GM19099 (cell line): ENCODE measurements around the gene CRELD2.

Source experiments
- POLR2A ChIP-seq: IDR thresholded peaks from 3 replicates; pipeline ENCODE4 v1.6.1; 2011; ENCODE audit warnings: low read depth; ENCODE audit not compliant: insufficient read length; ENCODE audit errors: extremely low read depth

Gene CRELD2

DNA sequence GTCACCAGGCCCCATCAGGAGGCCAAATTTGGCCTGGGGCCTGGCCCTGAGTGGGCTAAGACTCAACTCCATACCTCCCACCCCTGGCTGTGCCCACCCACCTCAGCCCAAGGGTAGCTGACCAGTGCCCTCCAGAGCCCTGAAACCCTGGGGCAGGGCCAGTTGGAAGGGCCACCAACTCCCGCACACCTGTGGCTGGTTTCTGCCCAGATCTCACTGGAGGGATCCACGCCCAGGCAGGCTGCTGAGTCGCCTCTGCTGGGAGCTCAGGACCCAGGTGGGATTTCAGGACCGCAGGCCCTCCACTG, 33.2 kb downstream of the CRELD2 start:
- TF ChIP-seq POLR2A, result no peak

DNA sequence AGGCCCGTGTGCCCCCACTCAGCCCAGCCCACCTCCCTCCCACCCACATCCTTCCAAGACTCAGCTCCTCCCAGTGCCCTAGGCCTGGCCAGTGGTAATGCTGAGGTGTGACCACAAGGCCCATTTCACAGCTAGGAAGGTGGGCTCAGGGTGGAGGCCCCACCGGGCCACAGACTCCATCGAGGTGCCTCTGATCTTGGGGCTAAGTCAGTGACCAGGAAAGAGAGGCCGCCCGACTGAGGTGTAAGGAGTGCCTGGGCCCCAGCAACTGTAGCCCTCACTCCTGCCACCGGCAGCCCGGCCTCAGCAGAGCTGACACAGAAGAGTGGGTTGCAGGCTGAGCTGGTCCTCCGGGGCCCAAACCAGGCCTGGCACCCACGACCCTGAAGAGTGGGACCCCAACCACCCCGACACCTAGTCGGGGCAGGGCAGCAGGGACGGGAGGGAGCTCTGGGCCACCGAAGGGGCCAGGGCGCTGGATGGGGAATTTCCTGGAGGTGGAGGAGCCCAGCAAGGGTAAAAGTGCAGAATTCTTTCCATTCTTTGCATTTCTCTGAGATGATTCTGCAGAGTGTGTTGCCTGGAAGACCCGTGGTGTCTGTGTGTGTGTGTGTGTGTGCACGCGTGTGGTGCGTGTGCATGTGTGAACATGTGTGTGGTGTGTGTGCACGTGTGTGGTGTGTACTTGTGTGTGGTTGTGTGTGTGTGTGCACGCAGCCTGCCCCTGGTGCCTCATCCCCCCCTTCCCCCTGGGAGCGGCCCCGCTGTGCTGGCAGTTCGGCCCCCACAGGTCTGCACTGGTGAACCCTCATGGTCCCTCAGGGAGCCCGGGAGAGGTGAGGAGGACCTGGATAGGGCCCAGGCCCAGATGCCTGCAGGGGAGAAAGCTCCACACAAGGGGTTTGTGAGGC, 33.8 kb downstream of the CRELD2 start:
- no peak for TF ChIP-seq POLR2A

DNA sequence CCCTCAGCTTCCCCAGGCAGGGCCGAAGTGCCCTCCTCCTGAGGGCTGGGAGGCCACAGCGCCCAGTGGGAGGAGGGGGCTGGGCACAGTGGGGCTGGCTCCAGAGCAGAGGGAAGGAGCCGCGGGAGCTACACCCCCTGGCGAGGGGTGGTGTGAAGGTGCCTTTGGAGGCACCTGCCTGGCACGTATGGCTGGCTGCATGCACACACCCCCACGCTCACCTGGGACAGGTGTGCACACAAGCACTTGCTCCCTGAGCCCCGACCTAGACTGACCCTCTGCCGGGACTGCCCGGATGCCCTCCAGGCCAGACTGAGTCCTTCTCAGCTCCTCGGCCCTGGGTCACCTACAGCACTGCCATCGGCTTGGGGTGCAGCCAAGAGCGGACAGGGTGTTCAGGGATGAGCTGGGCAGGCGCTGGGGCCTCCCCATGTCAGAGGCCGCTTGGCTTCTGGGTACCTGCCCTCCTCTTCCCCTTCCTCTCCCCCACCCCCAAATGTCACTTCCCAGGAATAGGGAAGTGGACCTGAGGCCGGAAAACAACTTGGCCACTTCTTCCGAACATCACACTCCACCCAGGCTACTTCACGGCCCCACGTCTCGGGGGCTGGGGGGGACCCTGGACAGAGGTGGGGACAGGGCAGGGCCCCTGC, 34.7 kb downstream of the CRELD2 start:
- no peak for TF ChIP-seq POLR2A

DNA sequence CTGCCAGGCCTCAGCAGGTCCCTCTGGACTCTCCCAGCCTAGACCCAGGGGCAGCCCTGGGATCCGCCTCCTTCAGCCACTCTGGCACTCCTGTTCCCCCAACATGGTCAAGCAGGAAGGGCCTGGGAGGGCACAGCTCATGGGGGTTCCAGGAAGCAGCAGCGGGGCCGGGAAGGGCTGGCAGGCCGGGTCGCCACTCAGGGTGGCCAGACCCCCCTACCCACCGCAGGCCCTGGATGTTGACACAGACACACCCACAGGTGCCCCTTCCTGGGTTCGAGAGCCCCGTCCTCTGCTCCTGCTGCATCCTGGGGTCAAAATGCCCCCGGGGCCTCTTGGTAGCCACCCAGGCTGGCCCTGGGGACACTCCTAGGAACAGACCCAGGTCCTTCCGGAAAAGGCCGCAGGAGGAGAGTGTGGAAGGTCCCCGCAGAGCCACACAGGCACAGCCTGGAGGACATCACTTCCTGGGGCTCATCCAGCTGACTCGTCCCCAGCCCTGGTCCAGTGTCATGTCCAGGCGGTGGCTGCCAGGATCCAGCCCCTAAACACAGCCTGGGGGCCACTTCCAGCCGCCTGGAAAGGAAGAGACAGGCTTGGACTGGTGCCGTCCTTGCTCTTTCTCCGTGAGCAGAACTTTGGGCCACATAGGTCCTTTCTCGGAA, 35.4 kb downstream of the CRELD2 start:
- TF ChIP-seq POLR2A, result no peak

DNA sequence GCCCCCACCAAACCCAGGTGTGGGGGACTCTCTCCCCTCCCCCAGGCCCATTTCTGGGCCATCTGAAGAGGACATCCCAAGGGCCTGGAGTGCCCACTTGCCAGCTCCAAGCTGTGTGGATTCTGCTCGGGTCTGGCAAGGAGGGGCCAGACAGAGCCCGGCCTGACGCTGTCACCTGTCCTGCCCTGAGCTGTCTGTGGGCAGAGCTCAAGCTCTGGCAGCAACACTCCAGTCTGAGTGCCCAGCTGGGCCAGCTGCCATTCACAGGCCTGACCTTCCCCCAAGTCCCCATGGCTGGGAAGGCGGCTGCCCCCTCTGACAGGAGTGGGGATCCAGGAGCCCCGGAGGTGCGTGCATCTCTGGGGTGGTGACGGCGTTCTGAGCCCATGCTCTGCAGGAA, 35.9 kb downstream of the CRELD2 start:
- TF ChIP-seq POLR2A, result no peak

DNA sequence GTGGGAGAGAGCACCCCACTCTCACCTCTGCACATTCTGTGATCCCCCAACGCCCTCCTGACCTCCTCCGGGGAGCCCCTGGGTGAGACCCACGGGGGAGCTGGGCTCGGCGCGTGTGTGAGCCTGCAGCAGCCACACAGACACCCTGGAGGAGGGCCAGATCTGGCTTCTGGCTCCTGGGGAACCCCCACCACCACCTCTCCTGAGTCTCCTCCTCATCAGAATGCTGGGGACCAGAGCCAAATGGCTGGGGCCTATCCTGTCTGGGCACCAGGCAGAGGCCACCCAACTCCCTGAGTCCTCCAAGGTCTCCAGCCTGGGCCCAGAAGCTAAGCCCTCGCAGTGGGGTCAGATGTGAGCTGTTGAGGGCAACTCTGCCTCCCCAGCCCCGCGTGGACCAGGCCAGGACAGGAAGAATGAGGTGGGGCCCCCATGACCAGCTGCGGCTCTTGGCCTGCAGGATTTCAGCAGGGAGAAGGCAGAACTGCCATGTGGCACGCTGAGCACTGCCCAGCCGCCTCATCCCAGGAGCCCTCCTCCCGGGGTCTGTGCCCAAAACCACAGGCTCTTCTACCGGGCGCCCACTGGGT, 36.7 kb downstream of the CRELD2 start:
- no peak for TF ChIP-seq POLR2A

DNA sequence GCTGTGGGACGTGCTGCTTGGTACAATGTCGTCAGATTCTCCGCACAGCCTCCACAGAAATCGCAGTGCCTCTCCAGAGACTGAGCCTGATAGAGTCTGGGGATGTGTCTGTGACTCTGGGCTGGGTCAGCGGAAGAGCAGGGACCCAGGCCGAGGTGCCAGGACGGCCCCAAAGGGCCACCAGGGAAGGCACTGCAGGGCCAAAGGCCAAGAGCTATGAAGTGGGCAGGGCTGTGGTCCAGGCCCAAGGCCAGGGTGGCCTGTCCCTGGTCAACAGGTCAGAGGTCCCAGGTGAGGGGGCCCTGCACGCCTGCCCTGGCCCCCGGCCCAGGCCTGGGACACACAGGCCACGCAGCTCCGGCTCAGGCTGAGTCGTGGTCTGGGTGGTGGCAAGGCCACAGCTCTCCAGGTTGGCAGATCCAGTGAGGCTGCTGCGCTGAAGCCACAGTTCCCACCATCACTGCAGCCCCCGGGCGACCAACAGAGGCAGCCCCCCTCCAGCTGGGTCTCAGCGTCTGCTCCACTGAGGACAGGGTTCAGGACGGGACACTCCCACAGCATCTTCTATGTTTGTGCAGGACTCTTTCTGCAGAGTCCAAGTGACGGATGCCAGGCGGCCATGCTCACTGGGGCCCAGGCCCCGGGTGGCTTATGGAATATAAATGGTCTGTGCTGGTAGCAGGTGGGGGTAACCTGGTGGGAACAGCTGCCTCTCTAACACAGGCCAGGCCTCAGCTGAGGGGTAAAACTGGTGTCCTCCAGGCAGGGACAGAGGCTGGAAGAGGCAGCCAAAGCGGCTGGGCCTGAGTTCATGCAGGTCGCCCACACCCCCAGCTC, 37.4 kb downstream of the CRELD2 start:
- TF ChIP-seq POLR2A, result no peak

DNA sequence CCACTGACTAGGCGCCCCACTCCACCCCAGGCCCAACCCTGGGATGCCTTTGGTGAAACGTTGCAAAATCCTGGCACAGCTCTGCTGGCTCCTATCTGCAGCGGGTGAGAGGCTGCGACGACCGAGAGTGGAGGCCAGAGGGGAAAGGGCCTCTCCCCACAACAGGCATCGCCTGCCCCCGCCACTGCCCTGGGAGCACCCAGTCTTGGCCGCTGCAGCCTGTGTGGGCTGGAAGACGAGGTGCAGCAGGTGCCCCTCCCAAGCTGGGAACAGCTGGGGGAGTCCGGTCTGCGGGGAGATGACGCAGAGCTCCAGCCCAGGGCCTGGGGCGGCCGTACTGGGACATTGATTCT, 38.0 kb downstream of the CRELD2 start:
- no peak for TF ChIP-seq POLR2A

DNA sequence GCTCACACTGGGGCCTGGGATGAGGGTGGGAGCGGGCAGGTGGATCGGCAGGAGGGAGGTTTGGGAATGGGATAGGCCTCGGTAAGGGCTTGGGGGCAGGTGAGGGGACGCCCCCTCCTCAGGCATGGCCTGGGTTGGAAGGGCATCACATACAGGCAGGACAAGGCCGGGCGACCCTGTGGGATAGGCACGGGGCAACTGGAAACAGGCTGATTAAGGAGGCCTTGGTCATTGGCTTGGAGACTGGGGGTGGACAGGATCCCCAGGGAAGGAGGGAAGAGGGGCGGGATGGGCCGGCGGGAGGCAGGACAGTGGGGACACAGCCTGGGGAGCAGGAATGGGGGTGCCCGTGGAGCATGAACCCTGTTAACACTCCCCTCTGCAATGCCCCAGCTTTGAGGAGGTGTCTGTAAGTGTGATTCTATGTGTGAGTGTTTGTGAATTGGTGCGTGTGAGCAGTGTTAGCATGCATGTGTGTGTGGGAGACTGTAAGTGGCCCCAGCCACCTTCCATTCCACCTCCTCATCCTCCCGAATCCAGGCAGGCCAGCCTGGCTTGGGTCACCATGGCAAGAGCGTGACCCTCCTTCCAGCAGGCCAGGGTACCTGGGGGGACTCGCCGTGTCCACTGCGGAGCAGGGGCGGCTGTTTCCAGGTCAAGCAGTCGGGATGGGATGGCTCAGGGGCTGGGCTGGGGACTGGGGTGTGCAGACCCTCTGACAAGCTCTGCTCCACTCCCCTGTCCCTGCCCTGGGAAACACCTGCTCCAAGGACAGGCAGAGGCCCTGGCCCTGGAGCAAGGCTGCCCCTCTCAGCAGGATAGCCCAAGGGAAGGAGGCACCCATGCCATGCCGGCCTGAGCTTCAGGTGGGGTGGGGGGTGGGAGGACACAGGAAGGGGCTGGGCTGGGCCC, 38.7 kb downstream of the CRELD2 start:
- no peak for TF ChIP-seq POLR2A

DNA sequence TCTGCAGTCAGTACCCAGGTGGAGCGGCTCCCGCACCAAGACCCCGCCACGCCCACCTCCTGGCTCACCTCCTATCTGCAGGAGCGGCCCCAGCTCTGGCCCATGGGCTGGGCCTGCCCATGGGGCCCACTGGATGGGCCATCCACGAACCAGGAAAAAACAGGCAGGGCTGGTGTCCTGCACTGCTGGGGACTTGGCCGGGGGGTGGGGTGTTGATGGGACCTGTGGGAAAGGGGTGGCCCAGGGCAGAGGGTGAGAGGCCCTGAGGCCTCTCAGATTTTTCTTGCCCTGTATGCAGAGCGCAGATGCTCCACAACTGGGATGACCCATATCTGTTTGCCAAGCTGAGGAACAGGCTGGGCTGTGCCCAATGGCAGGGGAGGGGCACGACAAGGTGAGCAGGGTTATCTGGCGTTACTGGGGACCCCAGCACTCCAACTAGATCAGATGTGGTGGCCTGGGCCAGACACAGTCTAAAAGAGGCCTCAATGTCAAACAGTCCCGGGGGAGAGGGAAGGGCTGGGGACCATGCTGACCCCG, 39.5 kb downstream of the CRELD2 start:
- TF ChIP-seq POLR2A, result no peak

DNA sequence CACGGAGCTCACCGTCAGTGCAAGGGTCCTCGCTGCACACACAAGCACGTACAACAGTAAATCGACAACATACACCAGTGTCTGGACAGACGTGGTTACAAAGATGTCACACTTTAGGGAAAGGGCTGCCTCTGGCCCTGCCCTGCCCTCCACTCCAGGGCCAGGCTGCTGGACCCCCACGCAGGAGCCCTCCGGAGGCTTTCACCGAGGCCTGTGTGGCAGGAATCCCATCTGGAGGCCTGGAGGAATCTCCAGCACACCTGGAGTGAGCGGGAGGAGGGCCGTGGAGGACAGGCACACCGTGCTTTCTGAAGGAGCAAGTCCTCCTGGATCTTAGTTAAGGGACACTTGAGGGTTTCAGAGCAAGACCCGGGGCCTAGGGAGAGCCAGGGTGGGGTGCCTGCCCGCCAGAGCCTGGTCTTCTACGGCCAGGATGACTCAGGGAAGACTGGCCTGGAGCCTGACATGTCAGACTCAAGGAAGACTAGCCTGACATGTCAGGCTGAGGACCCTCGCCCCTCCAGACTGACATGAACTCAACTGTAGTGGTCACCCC, 40.0 kb downstream of the CRELD2 start:
- TF ChIP-seq POLR2A, result no peak

DNA sequence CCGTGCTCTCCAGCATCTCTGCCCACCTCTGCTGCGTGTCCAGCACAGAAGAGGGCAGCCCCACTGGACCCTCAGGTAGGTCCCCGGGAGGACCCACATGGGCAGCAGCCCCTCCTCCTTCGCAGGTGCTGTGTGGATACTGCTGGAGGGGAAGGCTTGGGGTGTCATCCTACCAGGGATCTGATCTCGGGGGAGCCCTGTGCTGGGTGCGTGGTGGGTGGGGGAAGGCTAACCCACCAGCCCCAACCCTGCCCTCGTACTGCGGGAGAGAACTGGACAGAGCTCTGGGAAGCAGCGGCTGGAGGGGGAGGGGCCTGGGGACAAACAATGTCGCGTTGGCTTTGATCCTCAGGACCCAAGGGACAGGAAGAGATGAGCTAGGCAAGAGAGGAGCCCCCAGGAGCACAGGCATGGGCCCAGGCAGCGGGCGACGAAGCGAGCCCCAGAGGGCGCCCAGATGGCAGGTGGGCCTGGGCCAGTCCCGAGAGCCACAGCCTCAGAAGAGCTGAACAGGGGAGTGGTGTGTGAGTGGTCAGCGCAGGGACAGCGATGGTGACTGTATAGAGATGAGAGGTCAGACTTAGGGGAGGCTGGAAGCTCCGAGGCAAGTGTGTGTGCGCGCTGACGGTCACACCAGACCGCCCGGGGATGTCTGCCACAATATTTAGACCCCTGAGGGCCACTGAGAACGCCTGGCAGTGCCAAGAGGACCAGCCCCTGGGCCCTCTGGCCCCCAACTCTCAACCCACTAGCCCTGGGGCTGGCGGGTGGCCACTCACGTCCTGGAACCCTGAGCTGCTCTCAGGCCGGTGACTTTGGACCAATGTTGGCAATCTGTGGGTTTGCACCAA, 40.7 kb downstream of the CRELD2 start:
- no peak for TF ChIP-seq POLR2A

DNA sequence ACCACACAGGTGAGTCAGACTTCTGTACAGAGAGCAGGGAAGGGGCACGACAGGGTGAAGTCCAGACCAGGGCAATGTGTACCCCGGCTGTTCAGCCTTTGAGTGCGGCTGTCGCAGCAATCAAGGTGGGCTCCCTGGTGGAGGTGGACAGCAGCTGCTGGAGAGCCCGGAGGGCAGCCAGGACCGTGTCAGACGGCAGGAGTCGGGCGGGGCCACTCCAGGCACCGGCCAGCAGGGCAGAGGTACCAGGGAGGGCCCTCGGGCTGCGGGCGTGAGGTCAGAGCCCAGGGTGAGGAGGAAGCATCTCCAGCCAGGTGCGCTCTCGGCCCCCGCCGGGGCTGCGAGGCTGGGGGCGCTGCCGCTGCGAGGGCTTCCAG, 41.3 kb downstream of the CRELD2 start:
- TF ChIP-seq POLR2A, result no peak
